ENCODE results near the gene TMEM179.

TMEM179 gene

GRCh38 chr14:104598039-104598909 is 6.3 kb downstream of the TMEM179 start:
- DNase-seq = no peak

- DNase-seq = no peak
These were observed 7.0 kb downstream of the TMEM179 start for GRCh38 chr14:104597576-104597975.

GRCh38 chr14:104596927-104597351 is 7.6 kb downstream of the TMEM179 start:
- no peak for DNase-seq

- DNase-seq = no peak
These were observed 8.1 kb downstream of the TMEM179 start for GRCh38 chr14:104596451-104596918.

- DNase-seq = no peak
These were observed 8.6 kb downstream of the TMEM179 start for GRCh38 chr14:104595911-104596450.

GRCh38 chr14:104595116-104595675 is 9.4 kb downstream of the TMEM179 start:
- no peak for DNase-seq

- DNase-seq = peak; percentile 1
These were observed 10.1 kb downstream of the TMEM179 start for GRCh38 chr14:104594310-104595046.

- peak; percentile 69 for DNase-seq
These were observed 10.8 kb downstream of the TMEM179 start for GRCh38 chr14:104593710-104594136.

- DNase-seq = no peak
These were observed 11.3 kb downstream of the TMEM179 start for GRCh38 chr14:104593241-104593701.

GRCh38 chr14:104592785-104593184 is 11.8 kb downstream of the TMEM179 start:
- no peak for DNase-seq

GRCh38 chr14:104592292-104592672 is 12.3 kb downstream of the TMEM179 start:
- no peak for DNase-seq

GRCh38 chr14:104591506-104592291 is 12.9 kb downstream of the TMEM179 start:
- no peak for DNase-seq

GRCh38 chr14:104591031-104591430 is 13.5 kb downstream of the TMEM179 start:
- no peak for DNase-seq

GRCh38 chr14:104590240-104590965 is 14.2 kb downstream of the TMEM179 start:
- DNase-seq = no peak

GRCh38 chr14:104589338-104590195 is 15.0 kb downstream of the TMEM179 start:
- no peak for DNase-seq

- DNase-seq = no peak
These were observed 16.3 kb downstream of the TMEM179 start for GRCh38 chr14:104588066-104588857.

GRCh38 chr14:104587641-104588040 is 16.9 kb downstream of the TMEM179 start:
- no peak for DNase-seq

GRCh38 chr14:104586832-104587620 is 17.5 kb downstream of the TMEM179 start:
- no peak for DNase-seq
